Stimulated activated CD4-positive, alpha-beta T cell treated with anti-CD3 and anti-CD28 coated beads, TNF-alpha, amount 100 ng/mL, for 1 hour (primary cell): Measurements from ENCODE around the gene THAP7.
A peak's percentile ranks its signal among the peaks of the same experiment; 100 is the strongest.
"Not testable (repeated sequence)": the region's sequence is repeated elsewhere in the genome, so short reads cannot be mapped to it uniquely, and the experiment has no call there.

ENCODE experiments used
- DNase-seq, 3 donors: peaks; one replicate each; pipeline ENCODE4 v3.0.0-alpha.2; 2020; ENCODE audit warnings: low read depth in 3 of 3, low spot score in 1 of 3

Gene THAP7

DNA sequence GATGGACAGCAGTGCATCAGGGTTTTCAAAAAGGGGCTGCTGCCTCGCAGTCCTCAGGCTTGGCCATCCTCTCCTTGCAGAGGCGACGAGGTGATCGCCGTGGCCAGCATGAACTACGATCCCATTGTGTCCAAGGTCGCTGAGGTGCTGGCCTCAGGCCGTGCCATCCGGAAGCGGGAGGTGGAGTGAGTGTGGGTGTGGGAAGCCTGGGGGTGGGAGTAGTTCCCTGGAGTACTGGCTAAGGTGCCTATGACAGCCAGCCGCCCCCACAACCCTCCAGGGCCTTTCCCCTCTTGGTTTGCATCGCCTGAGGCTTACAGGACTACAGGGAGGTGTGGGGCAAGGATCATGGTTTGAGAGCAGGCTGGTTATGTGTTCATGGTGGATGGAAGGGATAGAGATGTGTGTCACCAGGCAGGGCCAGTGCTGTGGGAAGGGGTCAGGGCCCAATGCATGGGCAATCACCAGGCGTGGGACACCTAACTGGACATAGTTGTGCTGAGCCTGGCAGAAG, 21.9 kb downstream of the THAP7 start:
- DNase-seq: no peak

DNA sequence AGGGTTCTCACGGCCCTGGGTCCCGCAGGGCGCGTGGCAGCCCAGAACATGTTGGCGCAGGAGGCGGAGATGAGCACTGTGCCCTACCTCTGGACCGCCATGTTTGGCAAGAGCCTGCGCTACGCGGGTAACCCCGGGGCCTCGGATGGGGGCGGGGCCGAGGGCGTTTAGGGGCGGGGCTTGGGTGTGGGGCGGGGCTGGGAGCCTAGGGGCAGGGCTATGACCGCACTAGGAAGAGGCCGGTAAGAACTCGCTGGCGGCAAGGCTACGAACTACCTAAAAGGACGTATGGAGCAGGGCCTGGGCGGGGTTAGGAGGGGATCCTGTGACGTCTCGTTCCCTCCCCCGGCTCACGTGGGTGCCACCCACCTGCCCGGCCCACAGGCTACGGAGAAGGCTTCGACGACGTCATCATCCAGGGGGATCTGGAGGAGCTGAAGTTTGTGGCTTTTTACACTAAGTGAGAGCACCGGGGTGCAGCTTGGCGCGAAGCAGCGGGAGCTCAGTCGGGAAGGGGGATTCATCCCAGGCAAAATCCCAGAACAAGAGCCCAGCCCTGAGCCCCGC, 22.6 kb downstream of the THAP7 start:
- peak in 2 of 3 donors; percentile 23 to 55 for DNase-seq

DNA sequence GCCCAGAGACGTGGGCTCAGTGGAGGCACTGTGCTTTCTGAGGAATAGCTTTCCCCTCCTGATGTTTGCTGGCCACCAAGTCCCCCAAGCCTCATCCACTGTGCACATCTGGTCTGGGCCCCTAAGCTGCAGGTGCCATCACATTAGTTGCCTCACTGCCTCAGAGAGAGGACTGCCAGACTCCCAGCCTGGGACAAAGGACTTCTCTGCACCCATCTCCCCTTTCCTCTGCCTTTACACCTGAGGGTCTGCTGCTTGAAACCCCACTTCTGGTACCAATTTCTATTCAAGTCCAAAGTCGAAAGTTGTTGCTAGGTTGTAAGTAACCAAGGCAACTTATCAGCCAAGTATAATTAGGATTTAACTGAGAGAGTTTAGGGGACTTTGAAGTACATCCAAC, 23.5 kb downstream of the THAP7 start:
- DNase-seq: no peak

- no peak for DNase-seq
Measured at GRCh38 chr22:20977516-20978170, 24.3 kb downstream of the THAP7 start.

DNA sequence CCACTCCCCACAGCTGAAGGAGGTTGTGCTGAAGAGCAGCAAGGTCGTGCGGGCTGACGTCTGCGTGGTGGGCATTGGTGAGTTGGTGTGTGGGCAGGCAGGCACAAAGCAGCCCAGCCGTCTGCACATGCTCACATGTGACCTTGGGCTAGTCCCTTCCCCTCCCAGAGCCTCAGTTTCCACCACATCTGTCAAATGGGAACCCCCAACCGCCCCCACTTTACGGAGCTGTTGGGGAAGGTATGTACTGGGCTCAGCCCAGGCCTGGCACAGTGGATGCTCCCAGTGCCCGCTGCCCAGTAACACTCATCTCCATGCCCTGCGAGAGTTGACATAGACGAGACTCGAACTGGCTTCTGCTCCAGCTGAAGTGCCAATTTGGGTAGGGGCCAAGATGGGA, 24.9 kb downstream of the THAP7 start:
- DNase-seq: no peak

DNA sequence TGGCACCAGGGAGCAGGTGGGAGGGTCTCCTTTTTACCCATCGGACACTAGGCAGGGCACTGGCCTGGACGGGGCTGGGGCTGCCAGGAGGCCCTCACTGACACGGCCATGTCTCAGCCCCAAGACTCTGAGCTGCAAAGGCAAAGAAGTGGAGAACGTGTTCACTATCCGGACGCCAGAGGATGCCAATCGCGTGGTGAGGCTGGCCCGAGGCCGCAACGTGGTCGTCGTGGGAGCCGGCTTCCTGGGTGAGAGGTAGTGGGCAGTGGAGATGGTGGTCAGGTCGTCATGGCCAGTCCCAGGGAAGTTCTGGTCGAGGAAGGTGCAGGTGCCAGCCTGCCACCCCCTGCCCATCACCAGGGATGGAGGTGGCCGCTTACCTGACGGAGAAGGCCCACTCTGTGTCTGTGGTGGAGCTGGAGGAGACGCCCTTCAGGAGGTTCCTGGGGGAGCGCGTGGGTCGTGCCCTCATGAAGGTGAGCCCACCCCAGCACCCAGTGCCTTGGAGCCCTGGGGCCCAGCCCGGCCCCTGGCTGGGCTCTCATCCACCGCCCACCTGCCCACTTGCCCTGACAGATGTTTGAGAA, 25.5 kb downstream of the THAP7 start:
- DNase-seq: no peak

DNA sequence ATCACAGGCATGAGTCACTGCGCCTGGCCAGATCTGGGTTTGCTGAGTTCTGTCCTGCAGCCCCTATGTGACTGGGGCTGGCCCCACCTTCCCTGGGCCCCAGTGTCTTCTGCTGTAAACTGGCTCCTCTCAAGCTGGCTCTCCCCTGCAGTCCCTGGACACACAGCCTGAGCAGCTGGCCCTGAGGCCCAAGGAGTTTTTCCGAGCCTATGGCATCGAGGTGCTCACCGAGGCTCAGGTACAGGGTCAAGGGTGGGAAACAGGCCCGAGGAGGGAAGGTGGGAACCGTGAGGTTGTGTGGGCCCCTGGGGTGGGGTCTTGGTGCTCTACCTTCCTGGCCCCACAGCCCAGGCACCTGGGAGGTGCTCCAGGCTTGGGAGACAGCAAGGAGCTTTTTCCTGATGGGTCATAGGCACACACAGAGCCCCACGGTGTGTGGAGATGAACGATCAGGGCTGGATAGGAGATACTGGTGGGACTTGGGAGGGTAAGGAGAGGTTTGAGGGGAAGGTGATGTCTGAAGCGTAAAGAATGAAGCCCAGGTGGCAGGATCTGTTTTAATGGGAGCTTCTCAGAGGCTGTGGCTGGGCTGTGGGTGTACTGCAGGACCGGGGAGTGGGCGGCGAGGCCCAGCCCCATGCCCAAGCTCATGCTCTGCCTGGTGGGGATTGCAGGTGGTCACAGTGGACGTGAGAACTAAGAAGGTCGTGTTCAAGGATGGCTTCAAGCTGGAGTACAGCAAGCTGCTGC, 26.2 kb downstream of the THAP7 start:
- DNase-seq: no peak

DNA sequence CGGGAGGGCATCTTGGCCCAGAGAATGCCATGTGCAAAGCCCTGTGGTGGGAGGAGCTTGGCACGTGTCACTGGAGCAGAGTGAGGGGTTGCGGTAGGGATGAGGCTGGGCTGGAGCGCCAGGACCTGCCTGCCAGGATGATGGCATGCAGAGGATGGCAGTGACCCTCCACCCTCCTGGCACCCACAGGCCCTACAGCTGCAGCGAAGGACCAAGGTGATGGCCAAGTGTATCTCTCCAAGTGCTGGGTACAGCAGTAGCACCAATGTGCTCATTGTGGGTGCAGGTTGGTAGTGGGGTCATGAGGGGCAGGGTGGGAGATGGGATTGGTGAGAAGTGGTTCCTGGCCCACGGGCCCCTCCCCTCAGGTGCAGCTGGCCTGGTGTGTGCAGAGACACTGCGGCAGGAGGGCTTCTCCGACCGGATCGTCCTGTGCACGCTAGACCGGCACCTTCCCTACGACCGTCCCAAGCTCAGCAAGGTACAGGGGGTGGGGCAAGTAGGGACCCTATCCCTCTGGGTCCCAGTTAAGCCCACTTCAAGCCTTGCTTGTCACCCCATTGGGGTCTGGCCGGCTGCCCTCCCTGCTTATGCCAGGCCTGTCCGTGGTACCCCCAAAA, 27.5 kb downstream of the THAP7 start:
- no peak for DNase-seq

GRCh38 chr22:20973634-20974286, 28.2 kb downstream of the THAP7 start:
- DNase-seq: no peak

DNA sequence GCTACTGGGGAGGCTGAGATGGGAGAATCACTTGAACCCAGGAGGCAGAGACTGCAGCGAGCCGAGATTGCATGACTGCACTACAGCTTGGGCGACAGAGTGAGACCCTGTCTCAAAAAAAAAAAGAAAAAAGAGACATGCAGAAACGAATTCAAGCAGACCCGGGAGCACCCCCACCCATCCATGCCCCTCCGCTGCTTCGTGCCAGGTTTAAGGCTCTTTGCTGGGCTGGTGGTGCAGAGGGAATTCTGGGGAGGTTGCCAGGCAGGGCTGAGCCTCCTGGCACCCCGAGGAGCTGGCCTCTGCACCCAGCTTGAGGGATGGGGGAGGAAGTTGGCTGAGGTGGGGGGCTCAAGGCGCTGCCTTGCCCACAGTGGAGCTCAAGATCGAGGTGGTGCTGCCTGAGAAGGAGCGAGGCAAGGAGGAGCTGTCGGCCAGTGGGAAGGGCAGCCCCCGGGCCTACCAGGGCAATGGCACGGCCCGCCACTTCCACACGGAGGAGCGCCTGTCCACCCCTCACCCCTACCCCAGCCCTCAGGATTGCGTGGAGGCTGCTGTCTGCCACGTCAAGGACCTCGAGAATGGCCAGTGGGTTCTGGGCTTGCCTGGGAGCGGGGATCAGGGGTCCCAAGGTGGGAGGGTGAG, 28.9 kb downstream of the THAP7 start:
- DNase-seq: no peak

DNA sequence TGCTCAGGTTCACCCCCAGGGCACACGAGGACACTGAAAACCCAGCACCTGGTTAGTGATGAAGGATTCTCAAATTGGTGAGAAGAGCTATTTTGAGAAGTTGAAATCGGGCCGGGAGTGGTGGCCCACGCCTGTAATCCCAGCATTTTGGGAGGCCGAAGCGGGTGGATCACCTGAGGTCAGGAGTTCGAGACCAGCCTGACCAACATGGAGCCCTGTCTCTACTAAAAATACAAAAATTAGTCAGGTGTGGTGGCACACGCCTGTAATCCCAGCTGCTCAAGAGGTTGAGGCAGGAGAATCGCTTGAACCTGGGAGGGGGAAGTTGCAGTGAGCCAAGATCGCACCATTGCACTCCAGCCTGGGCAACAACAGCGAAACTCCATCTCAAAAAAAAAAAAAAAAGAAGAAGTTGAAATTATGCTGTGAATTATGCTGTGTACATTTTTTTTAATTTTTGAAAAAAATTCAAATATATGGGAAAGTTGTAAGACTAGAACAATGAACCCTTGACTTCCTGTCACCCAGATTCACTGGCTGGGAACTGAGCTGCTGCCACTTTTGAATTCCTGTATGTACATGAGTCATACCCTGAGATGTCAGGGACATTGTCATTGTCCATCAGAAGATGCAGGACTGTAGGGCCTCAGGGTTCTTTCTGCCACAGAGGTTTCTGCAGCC, 29.8 kb downstream of the THAP7 start:
- not testable (repeated sequence) for DNase-seq

GRCh38 chr22:20970939-20971657, 30.8 kb downstream of the THAP7 start:
- no peak for DNase-seq

GRCh38 chr22:20968281-20968977, 33.5 kb downstream of the THAP7 start:
- no peak for DNase-seq

DNA sequence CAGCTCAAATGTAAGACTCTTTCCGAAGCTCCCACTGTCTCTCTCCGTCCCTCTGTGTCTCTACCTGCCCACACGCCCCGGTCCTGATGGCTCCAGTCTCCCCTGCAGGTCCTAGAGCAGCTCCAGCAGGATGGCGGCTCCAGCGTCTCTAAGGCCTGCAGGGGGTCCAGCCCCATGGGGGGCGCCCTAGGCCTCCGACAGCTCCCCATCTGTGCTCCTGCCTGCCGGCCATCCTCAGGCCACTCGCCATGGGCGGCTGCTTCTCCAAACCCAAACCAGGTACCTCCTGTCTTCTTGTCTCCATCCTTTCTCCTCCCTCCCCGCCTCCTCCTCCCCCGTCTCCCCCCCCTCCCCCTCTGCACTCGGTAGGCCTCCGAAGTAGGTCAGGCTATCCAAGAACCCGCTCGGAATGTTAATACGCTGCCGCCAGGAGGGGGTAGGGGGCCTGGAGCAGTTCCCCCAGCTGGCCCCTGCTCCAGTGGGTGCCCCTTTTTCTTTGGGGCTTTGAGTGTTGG, 34.2 kb downstream of the THAP7 start:
- DNase-seq: no peak

- no peak for DNase-seq
Measured at GRCh38 chr22:20966883-20967696, 34.8 kb downstream of the THAP7 start, which contains the start of gene AIFM3. AIFM3 (plus strand) TSS chr22:20967255; CDS start chr22:20967945, 690 bp downstream.

GRCh38 chr22:20965888-20966855, 35.7 kb downstream of the THAP7 start:
- DNase-seq: no peak
